ENCODE data around the gene NUMB. TPM values are rescaled to one million over a fixed set of nuclear protein-coding genes. Genes with fewer than 3 reads are reported as not detected.

Gene NUMB
- total RNA-seq, 4 donors from 2014 or later = 49.2 to 63.4 (median 50.7) TPM

- no peaks in the 10 kb centered on the region for H3K27me3 ChIP-seq
- TF ChIP-seq POLR2A (IDR thresholded peaks at IDR 0.05; ENCODE audit: low read depth) (no peak), POLR2AphosphoS5 (IDR thresholded peaks at IDR 0.05) (no peak), CTCF (IDR thresholded peaks at IDR 0.05) (no peak), EP300 (IDR thresholded peaks at IDR 0.05) (no peak)
- H3K36me3 ChIP-seq = no peaks in the 10 kb centered on the region
- peak; percentile 92 for DNase-seq (ENCODE audit: extremely low spot score)
- peak overlapping the region; percentile 79 to 100 (median 96) for H3K4me3 ChIP-seq
- H3K4me1 ChIP-seq = peaks cover 62 to 84% (median 77%) of the 10 kb centered on the region in 4 donors
- H3K27ac ChIP-seq (replicated peaks in 1 of 4) = peak overlapping the region; percentile 94 to 99 (median 98)
- 2% methylated on average over 24 of the region's 24 CpGs for WGBS
- intact Hi-C loops (cut with DNase I) = no loop called here
- no peaks in the 10 kb centered on the region for H3K9me3 ChIP-seq
Measured at GRCh38 chr14:73457041-73457923, 1.1 kb downstream of the NUMB start.

GRCh38 chr14:73455294-73455693 lies 3.1 kb downstream of the NUMB start:
- H3K36me3 ChIP-seq = no peaks in the 10 kb centered on the region
- 21% methylated on average over 2 of the region's 2 CpGs for WGBS
- intact Hi-C loops (cut with DNase I) = no loop called here
- no peaks in the 10 kb centered on the region for H3K9me3 ChIP-seq
- no peak for TF ChIP-seq POLR2A (IDR thresholded peaks at IDR 0.05; ENCODE audit: low read depth)
- no peak for TF ChIP-seq CTCF (IDR thresholded peaks at IDR 0.05)
- TF ChIP-seq EP300 (IDR thresholded peaks at IDR 0.05) = no peak
- no peak for TF ChIP-seq POLR2AphosphoS5 (IDR thresholded peaks at IDR 0.05)
- H3K27me3 ChIP-seq = no peaks in the 10 kb centered on the region
- H3K4me3 ChIP-seq = peak overlapping the region in 1 of 4 donors; percentile 92
- no peak overlapping the region for H3K27ac ChIP-seq (replicated peaks in 1 of 4)
- no peak for DNase-seq (ENCODE audit: extremely low spot score)
- peaks cover 42 to 79% (median 63%) of the 10 kb centered on the region in 4 donors for H3K4me1 ChIP-seq

- Histone ChIP-seq H3K36me3 (no peaks in the 10 kb centered on the region), H3K9me3 (no peaks in the 10 kb centered on the region), H3K27ac (replicated peaks in 1 of 4) (no peak overlapping the region), H3K4me3 (no peak overlapping the region), H3K27me3 (no peaks in the 10 kb centered on the region), H3K4me1 (peaks cover 30 to 69% (median 47%) of the 10 kb centered on the region in 4 donors)
- TF ChIP-seq EP300 (IDR thresholded peaks at IDR 0.05) (no peak), POLR2AphosphoS5 (IDR thresholded peaks at IDR 0.05) (no peak), POLR2A (IDR thresholded peaks at IDR 0.05; ENCODE audit: low read depth) (no peak), CTCF (IDR thresholded peaks at IDR 0.05) (no peak)
- intact Hi-C loops (cut with DNase I) = no loop called here
- no peak for DNase-seq (ENCODE audit: extremely low spot score)
- 73% methylated on average over 11 of the region's 11 CpGs for WGBS
Measured at GRCh38 chr14:73452341-73453186, 5.8 kb downstream of the NUMB start.

- intact Hi-C loops (cut with DNase I) = no loop called here
- Histone ChIP-seq H3K36me3 (no peaks in the 10 kb centered on the region), H3K27me3 (no peaks in the 10 kb centered on the region), H3K4me3 (no peak overlapping the region), H3K4me1 (peaks cover 10 to 33% (median 27%) of the 10 kb centered on the region in 4 donors), H3K9me3 (no peaks in the 10 kb centered on the region), H3K27ac (replicated peaks in 1 of 4) (no peak overlapping the region)
- 89% methylated on average over 11 of the region's 11 CpGs for WGBS
- TF ChIP-seq EP300 (IDR thresholded peaks at IDR 0.05) = no peak
- TF ChIP-seq POLR2A (IDR thresholded peaks at IDR 0.05; ENCODE audit: low read depth) = no peak
- no peak for TF ChIP-seq CTCF (IDR thresholded peaks at IDR 0.05)
- TF ChIP-seq POLR2AphosphoS5 (IDR thresholded peaks at IDR 0.05) = no peak
- no peak for DNase-seq (ENCODE audit: extremely low spot score)
Measured at GRCh38 chr14:73443758-73444157, 14.6 kb downstream of the NUMB start.

Measured in esophagus muscularis mucosa (tissue), 4 donors.